Thymus (tissue), 11 donors: ENCODE measurements around the gene GCNT2. TPM values are rescaled to one million over a fixed set of nuclear protein-coding genes. Genes with fewer than 3 reads are reported as not detected.
"Not testable (repeated sequence)": the region's sequence is repeated elsewhere in the genome, so short reads cannot be mapped to it uniquely, and the experiment has no call there.

ENCODE experiments used
- DNase-seq, 9 donors: peaks; one replicate each; pipeline ENCODE4 v3.0.0-alpha.2; 2013; ENCODE audit warnings: low spot score in 9 of 9, low read depth in 6 of 9, missing footprints in 1 of 9
- H3K27ac ChIP-seq, 2 donors: one replicate each; pipeline ENCODE4 v1.5.1; 2013; ENCODE audit warnings: control low read depth in 1 of 2, low read depth in 1 of 2, low read length in 1 of 2, mild to moderate bottlenecking in 1 of 2, moderate library complexity in 1 of 2
- H3K27me3 ChIP-seq, 2 donors: one replicate each; pipeline ENCODE4 v1.5.1; 2013; ENCODE audit warnings: low read length in 1 of 2; ENCODE audit not compliant: control insufficient read depth in 2 of 2, insufficient read depth in 1 of 2
- H3K36me3 ChIP-seq, 2 donors: one replicate each; pipeline ENCODE4 v1.5.1; 2013; ENCODE audit warnings: low read length in 1 of 2, mild to moderate bottlenecking in 1 of 2, moderate library complexity in 1 of 2; ENCODE audit not compliant: control insufficient read depth in 2 of 2, insufficient read depth in 2 of 2
- H3K4me1 ChIP-seq, 2 donors: one replicate each; pipeline ENCODE4 v1.5.1; 2013; ENCODE audit warnings: low read length in 2 of 2; ENCODE audit not compliant: control insufficient read depth in 2 of 2, insufficient read depth in 2 of 2
- H3K4me3 ChIP-seq, 2 donors: one replicate each; pipeline ENCODE4 v1.5.1; 2013; ENCODE audit warnings: low read length in 2 of 2, control low read depth in 1 of 2, mild to moderate bottlenecking in 1 of 2
- H3K9me3 ChIP-seq, 2 donors: one replicate each; pipeline ENCODE4 v1.5.1; 2013; ENCODE audit warnings: low read length in 1 of 2, mild to moderate bottlenecking in 1 of 2; ENCODE audit not compliant: control insufficient read depth in 2 of 2, insufficient read depth in 1 of 2
- WGBS: extraction: QIAGEN DNeasy Blood & Tissue Kit; methylation state at CpG from one replicate; pipeline ENCODE4 v1.1.7; 2013; 5-methylcytosine and 5-hydroxymethylcytosine counted together
- polyA plus RNA-seq: library from polyadenylated mRNA; stranded (reverse); fragments of 200-250 nt; gene quantifications from one replicate; pipeline ENCODE4 v1.2.3, GENCODE V29; 2013
- total RNA-seq: library from RNA; stranded (reverse); fragments of 120-200 nt; gene quantifications from one replicate; pipeline ENCODE4 v1.2.4, GENCODE V29; 2013
- donor health status: healthy.

Gene GCNT2
- total and polyA plus RNA-seq, 2 donors = 1.6 to 1.8 TPM

GRCh38 chr6:10522929-10523573 is 1.9 kb downstream of the GCNT2 start:
- no peaks in the 10 kb centered on the region for H3K9me3 ChIP-seq
- no peak overlapping the region for H3K27ac ChIP-seq
- no peak for DNase-seq
- no peaks in the 10 kb centered on the region for H3K27me3 ChIP-seq
- H3K4me1 ChIP-seq = peaks cover 1 to 8% of the 10 kb centered on the region in 2 donors
- no peaks in the 10 kb centered on the region for H3K36me3 ChIP-seq
- WGBS = 94% methylated on average over 21 of the region's 21 CpGs
- no peak overlapping the region for H3K4me3 ChIP-seq

- DNase-seq = no peak
Measured at GRCh38 chr6:10526156-10526555, 5.0 kb downstream of the GCNT2 start.

GRCh38 chr6:10528158-10528981 is 7.2 kb downstream of the GCNT2 start:
- no peaks in the 10 kb centered on the region for H3K27me3 ChIP-seq
- DNase-seq = peak in 4 of 9 donors; percentile 15 to 52 (median 26)
- H3K36me3 ChIP-seq = no peaks in the 10 kb centered on the region
- peaks cover 7 to 10% of the 10 kb centered on the region in 2 donors for H3K4me1 ChIP-seq
- H3K9me3 ChIP-seq = no peaks in the 10 kb centered on the region
- 8% methylated on average over 11 of the region's 11 CpGs for WGBS
- peak overlapping the region; percentile 25 to 26 for H3K27ac ChIP-seq
- H3K4me3 ChIP-seq = peak overlapping the region; percentile 37 to 59

More at GRCh38 chr6:10526156-10526555, 5.0 kb downstream of the GCNT2 start:
- Histone ChIP-seq H3K27me3 (no peaks in the 10 kb centered on the region), H3K27ac (no peak overlapping the region), H3K4me1 (peaks cover 7 to 8% of the 10 kb centered on the region in 2 donors), H3K36me3 (no peaks in the 10 kb centered on the region), H3K4me3 (no peak overlapping the region), H3K9me3 (no peaks in the 10 kb centered on the region)
- 96% methylated on average over 6 of the region's 6 CpGs for WGBS

- no peak for DNase-seq
- 40% methylated on average over 16 of the region's 16 CpGs for WGBS
- no peaks in the 10 kb centered on the region for H3K9me3 ChIP-seq
- H3K36me3 ChIP-seq = no peaks in the 10 kb centered on the region
- H3K4me3 ChIP-seq = peak overlapping the region; percentile 37 to 59
- peaks cover 7 to 10% of the 10 kb centered on the region in 2 donors for H3K4me1 ChIP-seq
- H3K27ac ChIP-seq = no peak overlapping the region
- H3K27me3 ChIP-seq = no peaks in the 10 kb centered on the region
Measured at GRCh38 chr6:10529231-10529801, 8.2 kb downstream of the GCNT2 start.

GRCh38 chr6:10529828-10530374 is 8.8 kb downstream of the GCNT2 start:
- not testable (repeated sequence) for H3K36me3 ChIP-seq, H3K27me3 ChIP-seq, H3K27ac ChIP-seq, DNase-seq, H3K9me3 ChIP-seq, H3K4me1 ChIP-seq, H3K4me3 ChIP-seq
- WGBS = 92% methylated on average over 13 of the region's 13 CpGs

GRCh38 chr6:10531503-10531902 is 10.4 kb downstream of the GCNT2 start:
- no peaks in the 10 kb centered on the region for H3K36me3 ChIP-seq
- H3K27ac ChIP-seq = no peak overlapping the region
- H3K27me3 ChIP-seq = no peaks in the 10 kb centered on the region
- DNase-seq = no peak
- 25% methylated on average over 1 of the region's 1 CpG for WGBS
- H3K9me3 ChIP-seq = no peaks in the 10 kb centered on the region
- H3K4me1 ChIP-seq = peaks cover 7 to 10% of the 10 kb centered on the region in 2 donors
- no peak overlapping the region for H3K4me3 ChIP-seq

GRCh38 chr6:10531942-10532341 is 10.8 kb downstream of the GCNT2 start:
- Histone ChIP-seq H3K4me3 (no peak overlapping the region), H3K27ac (no peak overlapping the region), H3K4me1 (peaks cover 7 to 10% of the 10 kb centered on the region in 2 donors), H3K36me3 (no peaks in the 10 kb centered on the region), H3K27me3 (no peaks in the 10 kb centered on the region), H3K9me3 (no peaks in the 10 kb centered on the region)
- 71% methylated on average over 9 of the region's 9 CpGs for WGBS
- DNase-seq = no peak

- Histone ChIP-seq H3K4me3 (no peak overlapping the region), H3K4me1 (peaks cover 7 to 10% of the 10 kb centered on the region in 2 donors), H3K36me3 (no peaks in the 10 kb centered on the region), H3K27me3 (no peaks in the 10 kb centered on the region), H3K27ac (no peak overlapping the region), H3K9me3 (no peaks in the 10 kb centered on the region)
- no peak for DNase-seq
- WGBS = 97% methylated on average over 8 of the region's 8 CpGs
Measured at GRCh38 chr6:10532392-10532791, 11.2 kb downstream of the GCNT2 start.

- Histone ChIP-seq H3K9me3 (no peaks in the 10 kb centered on the region), H3K27ac (no peak overlapping the region), H3K27me3 (no peaks in the 10 kb centered on the region), H3K36me3 (no peaks in the 10 kb centered on the region), H3K4me1 (peaks cover under 1 to 3% of the 10 kb centered on the region in 2 donors), H3K4me3 (no peak overlapping the region)
- WGBS = 94% methylated on average over 4 of the region's 4 CpGs
- no peak for DNase-seq
Measured at GRCh38 chr6:10534419-10534762, 13.2 kb downstream of the GCNT2 start.
